ENCODE data around the gene CHDH.

The CHDH gene

GRCh38 chr3:53846134-53846850, at the start of gene CHDH, which contains the start of gene IL17RB:
TSS of gene CHDH (minus strand) at chr3:53846419. CDS start at chr3:53824008, 22,411 bp downstream.
TSS of gene IL17RB (plus strand) at chr3:53846568. CDS start at chr3:53846589, 21 bp downstream.
- peak; percentile 8 for DNase-seq

GRCh38 chr3:53892286-53892637, 46.0 kb upstream of the CHDH start:
- no peak for DNase-seq

GRCh38 chr3:53891497-53892285, 45.5 kb upstream of the CHDH start, which contains the start of gene SELENOK:
TSS of gene SELENOK (minus strand) at chr3:53891859.
- peak; percentile 97 for DNase-seq

GRCh38 chr3:53890726-53891475, 44.7 kb upstream of the CHDH start:
- peak; percentile 50 for DNase-seq

GRCh38 chr3:53888232-53888631, 42.0 kb upstream of the CHDH start:
- DNase-seq: no peak

GRCh38 chr3:53887446-53887845, 41.2 kb upstream of the CHDH start:
- DNase-seq: no peak

GRCh38 chr3:53885239-53885638, 39.0 kb upstream of the CHDH start:
- DNase-seq: no peak

- DNase-seq: no peak
Observed at GRCh38 chr3:53884623-53885022, 38.4 kb upstream of the CHDH start.

GRCh38 chr3:53883008-53883407, 36.8 kb upstream of the CHDH start:
- no peak for DNase-seq

- DNase-seq: peak; percentile 88
Observed at GRCh38 chr3:53881691-53882593, 35.7 kb upstream of the CHDH start, which contains the start of gene ACTR8. TSS of gene ACTR8 (minus strand) at chr3:53882152. CDS start at chr3:53882101, 51 bp downstream.

GRCh38 chr3:53880396-53881345, 34.5 kb upstream of the CHDH start:
- no peak for DNase-seq

GRCh38 chr3:53865732-53866499, 19.7 kb upstream of the CHDH start:
- DNase-seq: no peak

- no peak for DNase-seq
Observed at GRCh38 chr3:53863145-53863544, 16.9 kb upstream of the CHDH start.

- no peak for DNase-seq
Observed at GRCh38 chr3:53862241-53862640, 16.0 kb upstream of the CHDH start.

GRCh38 chr3:53860196-53860595, 14.0 kb upstream of the CHDH start:
- DNase-seq: no peak

- no peak for DNase-seq
Observed at GRCh38 chr3:53859178-53859577, 13.0 kb upstream of the CHDH start.

GRCh38 chr3:53858096-53858741, 12.0 kb upstream of the CHDH start:
- no peak for DNase-seq

GRCh38 chr3:53856964-53857363, 10.7 kb upstream of the CHDH start:
- no peak for DNase-seq

- no peak for DNase-seq
Observed at GRCh38 chr3:53850895-53851294, 4.7 kb upstream of the CHDH start.

GRCh38 chr3:53849916-53850315, 3.7 kb upstream of the CHDH start:
- DNase-seq: no peak
